Omental fat pad (tissue), 4 donors: ENCODE results near the gene TRPT1. TPM values are rescaled to one million over a fixed set of nuclear protein-coding genes. Genes with fewer than 3 reads are reported as not detected.

ENCODE experiments used
- ATAC-seq: fragments of 150-250 bp; one replicate; pipeline ENCODE4 v1.9.1; 2016; ENCODE audit warnings: mild to moderate bottlenecking, moderate library complexity; ENCODE audit not compliant: low FRiP score
- DNase-seq: peaks from one replicate; pipeline ENCODE4 v3.0.0-alpha.2; 2019; ENCODE audit warnings: low spot score
- total RNA-seq, 4 donors: library from RNA; depleted of rRNA; stranded (reverse); fragments of >200 nt; gene quantifications; one replicate each; pipeline ENCODE4 v1.1.0, GENCODE V29; 2016
- TF ChIP-seq, protein P1 (sequence below), 3 donors: fragments of 450-650 bp; IDR thresholded peaks; one replicate each; pipeline ENCODE4 v1.5.1; 2016 to 2017; ENCODE audit warnings: antibody characterized with exemption in 3 of 3, mild to moderate bottlenecking in 3 of 3, moderate library complexity in 2 of 3

TRPT1 gene
- total RNA-seq, 4 donors from 2014 or later = 26.3 to 56.6 (median 37.3) TPM

DNA sequence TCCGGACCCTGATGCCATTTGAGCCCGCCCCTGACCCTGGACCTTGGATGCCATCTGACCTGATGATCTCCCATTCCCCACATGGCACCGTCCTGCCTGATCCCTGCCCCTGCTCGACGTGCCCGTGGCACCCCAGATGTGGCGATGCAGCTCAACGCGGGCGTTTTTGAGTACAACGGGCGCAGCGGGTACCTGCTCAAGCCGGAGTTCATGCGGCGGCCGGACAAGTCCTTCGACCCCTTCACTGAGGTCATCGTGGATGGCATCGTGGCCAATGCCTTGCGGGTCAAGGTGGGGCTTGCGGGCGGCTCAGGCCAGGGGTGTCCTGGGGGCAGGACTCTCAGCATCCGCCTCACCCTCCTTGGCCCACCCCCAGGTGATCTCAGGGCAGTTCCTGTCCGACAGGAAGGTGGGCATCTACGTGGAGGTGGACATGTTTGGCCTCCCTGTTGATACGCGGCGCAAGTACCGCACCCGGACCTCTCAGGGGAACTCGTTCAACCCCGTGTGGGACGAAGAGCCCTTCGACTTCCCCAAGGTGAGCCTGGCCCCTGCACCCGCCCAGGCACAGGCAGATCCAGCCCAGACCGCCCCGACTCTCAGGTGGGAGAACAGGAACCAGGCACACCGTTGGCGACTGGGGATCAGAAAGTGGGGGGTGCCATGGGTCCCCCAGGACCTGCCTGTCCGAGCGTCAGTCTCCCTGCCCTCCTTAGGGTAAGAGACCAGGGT is 36.5 kb upstream of the TRPT1 start:
- TF ChIP-seq, protein P1, sequence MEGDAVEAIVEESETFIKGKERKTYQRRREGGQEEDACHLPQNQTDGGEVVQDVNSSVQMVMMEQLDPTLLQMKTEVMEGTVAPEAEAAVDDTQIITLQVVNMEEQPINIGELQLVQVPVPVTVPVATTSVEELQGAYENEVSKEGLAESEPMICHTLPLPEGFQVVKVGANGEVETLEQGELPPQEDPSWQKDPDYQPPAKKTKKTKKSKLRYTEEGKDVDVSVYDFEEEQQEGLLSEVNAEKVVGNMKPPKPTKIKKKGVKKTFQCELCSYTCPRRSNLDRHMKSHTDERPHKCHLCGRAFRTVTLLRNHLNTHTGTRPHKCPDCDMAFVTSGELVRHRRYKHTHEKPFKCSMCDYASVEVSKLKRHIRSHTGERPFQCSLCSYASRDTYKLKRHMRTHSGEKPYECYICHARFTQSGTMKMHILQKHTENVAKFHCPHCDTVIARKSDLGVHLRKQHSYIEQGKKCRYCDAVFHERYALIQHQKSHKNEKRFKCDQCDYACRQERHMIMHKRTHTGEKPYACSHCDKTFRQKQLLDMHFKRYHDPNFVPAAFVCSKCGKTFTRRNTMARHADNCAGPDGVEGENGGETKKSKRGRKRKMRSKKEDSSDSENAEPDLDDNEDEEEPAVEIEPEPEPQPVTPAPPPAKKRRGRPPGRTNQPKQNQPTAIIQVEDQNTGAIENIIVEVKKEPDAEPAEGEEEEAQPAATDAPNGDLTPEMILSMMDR (IDR thresholded peaks at IDR 0.05) = no peak
- ATAC-seq (no peak), DNase-seq (no peak)

DNA sequence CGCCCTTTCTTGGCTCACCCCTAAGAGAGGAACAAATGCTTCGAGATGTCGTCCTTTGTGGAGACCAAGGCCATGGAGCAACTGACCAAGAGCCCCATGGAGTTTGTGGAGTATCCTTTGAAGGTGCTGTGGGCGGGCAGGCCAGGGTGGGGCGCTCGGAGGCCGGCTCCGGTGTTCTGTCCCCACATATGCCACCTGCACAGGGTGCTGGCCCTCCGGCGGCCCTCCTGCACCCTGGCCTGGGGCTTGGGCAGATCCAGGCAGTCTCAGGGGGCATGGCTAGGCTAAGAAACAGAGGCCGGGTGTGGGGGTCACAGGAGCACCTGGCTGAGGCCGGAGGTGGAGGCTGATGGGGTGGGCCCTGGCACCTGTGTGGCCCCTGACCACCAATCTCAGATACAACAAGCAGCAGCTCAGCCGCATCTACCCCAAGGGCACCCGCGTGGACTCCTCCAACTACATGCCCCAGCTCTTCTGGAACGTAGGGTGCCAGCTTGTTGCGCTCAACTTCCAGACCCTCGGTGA is 35.6 kb upstream of the TRPT1 start:
- DNase-seq = no peak
- no peak for ATAC-seq
- TF ChIP-seq, protein P1 (IDR thresholded peaks at IDR 0.05) = no peak

- TF ChIP-seq, protein P1 (IDR thresholded peaks at IDR 0.05) = no peak
- DNase-seq = no peak
- no peak for ATAC-seq
Observed at GRCh38 chr11:64260147-64260708, 34.2 kb upstream of the TRPT1 start.

DNA sequence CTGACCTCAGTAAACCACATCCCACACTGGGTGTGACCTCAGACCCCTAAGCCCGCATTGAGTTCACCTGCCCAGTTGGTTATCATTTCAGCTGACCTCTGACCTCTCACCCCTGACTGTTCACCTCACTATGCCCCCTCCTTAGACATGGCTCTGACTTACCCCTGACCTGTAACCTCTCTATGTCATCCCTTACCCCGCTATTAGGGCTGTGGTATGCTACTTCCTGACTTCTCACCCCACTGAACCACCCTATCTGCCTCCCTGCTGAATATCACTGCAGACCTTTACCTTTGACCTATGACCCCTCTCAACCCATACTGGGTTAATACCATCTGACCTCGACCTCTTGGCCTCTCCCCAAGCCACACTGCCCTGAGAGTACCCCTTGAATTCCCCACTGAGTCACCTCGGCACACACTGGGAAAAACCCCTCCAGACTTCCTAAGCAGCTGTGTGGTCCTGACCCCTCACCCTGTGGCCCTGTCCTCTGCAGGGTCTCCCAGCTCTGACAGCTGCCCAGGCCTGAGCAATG is 33.6 kb upstream of the TRPT1 start:
- TF ChIP-seq, protein P1 (IDR thresholded peaks at IDR 0.05) = no peak
- ATAC-seq = no peak
- no peak for DNase-seq

- TF ChIP-seq, protein P1 (IDR thresholded peaks at IDR 0.05) = no peak
- no peak for ATAC-seq
- no peak for DNase-seq
Observed at GRCh38 chr11:64258946-64259532, 33.1 kb upstream of the TRPT1 start.

GRCh38 chr11:64258356-64258755 is 32.4 kb upstream of the TRPT1 start:
- TF ChIP-seq, protein P1 (IDR thresholded peaks at IDR 0.05) = no peak
- ATAC-seq = no peak
- DNase-seq = no peak
